ENCODE measurements around the gene PLAC9. TPM values are rescaled to one million over a fixed set of nuclear protein-coding genes. Genes with fewer than 3 reads are reported as not detected.

The PLAC9 gene
- total and polyA plus RNA-seq, 2 experiments from 2014 or later, result 8.8 to 118 TPM

- Histone ChIP-seq H3K4me2 (ENCODE audit: unreplicated experiment) (no peak overlapping the region), H2AFZ (no peak overlapping the region), H3K9me2 (ENCODE audit: insufficient read depth) (no peaks in the 10 kb centered on the region), H3K9ac (no peak overlapping the region), H3K36me3 (ENCODE audit: low read depth) (no peaks in the 10 kb centered on the region), H3K79me2 (ENCODE audit: insufficient read depth) (peaks cover 100% of the 10 kb centered on the region), H4K20me1 (ENCODE audit: insufficient read depth) (peaks cover 24% of the 10 kb centered on the region), H3K4me1 (ENCODE audit: insufficient read depth) (peaks cover 1% of the 10 kb centered on the region), H3K27ac (no peak overlapping the region), H3K4me3 (no peak overlapping the region), H3K27me3 (replicated peaks; ENCODE audit: insufficient read depth) (no peaks in the 10 kb centered on the region), H3K9me3 (ENCODE audit: low read depth) (no peaks in the 10 kb centered on the region), H3F3A (ENCODE audit: insufficient read depth) (no peaks in the 10 kb centered on the region)
- no peak for DNase-seq
- TF ChIP-seq EZH2phosphoT487 (IDR thresholded peaks at IDR 0.05; ENCODE audit: insufficient read depth, low read depth), result no peak
- TF ChIP-seq EZH2 (IDR thresholded peaks at IDR 0.05; ENCODE audit: insufficient read depth, poor library complexity, severe bottlenecking), result no peak
- in situ Hi-C loops (cut with MboI), result no loop called here
- WGBS, 2 experiments (ENCODE audit: low coverage in 1 of 2, low lambda C conversion rate in 2 of 2, missing lambda C conversion rate in 2 of 2), result 67 to 69% methylated on average over 4 of the region's 4 CpGs
Observed at GRCh38 chr10:80183436-80183835, 50.9 kb downstream of the PLAC9 start.

- Histone ChIP-seq H3K36me3 (ENCODE audit: low read depth) (no peaks in the 10 kb centered on the region), H3K27me3 (replicated peaks; ENCODE audit: insufficient read depth) (no peaks in the 10 kb centered on the region), H3K27ac (no peak overlapping the region), H3K4me3 (no peak overlapping the region), H4K20me1 (ENCODE audit: insufficient read depth) (peaks cover 23% of the 10 kb centered on the region), H3K4me2 (ENCODE audit: unreplicated experiment) (no peak overlapping the region), H3K9me2 (ENCODE audit: insufficient read depth) (no peaks in the 10 kb centered on the region), H3K9me3 (ENCODE audit: low read depth) (no peaks in the 10 kb centered on the region), H2AFZ (no peak overlapping the region), H3F3A (ENCODE audit: insufficient read depth) (no peaks in the 10 kb centered on the region), H3K4me1 (ENCODE audit: insufficient read depth) (no peaks in the 10 kb centered on the region), H3K9ac (no peak overlapping the region), H3K79me2 (ENCODE audit: insufficient read depth) (peaks cover 100% of the 10 kb centered on the region)
- WGBS, 2 experiments (ENCODE audit: low coverage in 1 of 2, low lambda C conversion rate in 2 of 2, missing lambda C conversion rate in 2 of 2), result 57 to 62% methylated on average over 4 of the region's 4 CpGs
- TF ChIP-seq EZH2 (IDR thresholded peaks at IDR 0.05; ENCODE audit: insufficient read depth, poor library complexity, severe bottlenecking), result no peak
- TF ChIP-seq EZH2phosphoT487 (IDR thresholded peaks at IDR 0.05; ENCODE audit: insufficient read depth, low read depth), result no peak
- in situ Hi-C loops (cut with MboI), result no loop called here
- DNase-seq, result no peak
Observed at GRCh38 chr10:80184291-80184690, 51.8 kb downstream of the PLAC9 start.

DNA sequence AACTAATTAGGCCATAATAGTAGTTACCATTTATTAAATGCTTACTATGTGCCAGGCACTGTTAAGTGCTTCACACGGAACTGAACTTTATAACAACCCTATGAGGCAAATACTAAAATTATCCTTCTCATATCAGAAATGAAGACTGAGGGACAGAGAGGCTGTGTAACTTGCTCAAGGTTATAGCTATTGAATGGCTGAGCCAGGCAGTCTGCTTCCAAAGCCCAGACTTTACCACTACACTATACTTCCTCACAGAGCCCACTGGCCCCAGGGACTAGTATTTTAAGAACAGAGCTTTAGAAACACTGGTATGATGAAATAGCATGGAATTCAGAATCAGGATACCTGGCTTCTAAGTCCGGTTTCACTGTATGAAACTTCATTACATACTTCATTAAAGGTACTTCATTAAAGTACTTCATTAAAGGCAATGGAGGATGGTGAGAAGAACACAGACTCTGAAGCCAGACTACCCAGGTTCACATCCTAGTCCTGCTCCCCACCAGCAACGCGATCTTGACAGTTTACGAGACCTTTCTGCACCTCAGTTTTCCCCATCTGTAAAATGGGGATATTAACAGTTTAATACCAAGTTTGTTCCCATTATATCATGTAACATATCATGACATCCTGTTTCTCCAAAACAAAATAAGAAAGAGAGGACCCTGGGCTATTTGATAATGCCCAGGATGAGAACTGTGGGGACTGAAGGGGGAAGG lies 53.2 kb downstream of the PLAC9 start:
- WGBS, 2 experiments (ENCODE audit: low coverage in 1 of 2, low lambda C conversion rate in 2 of 2, missing lambda C conversion rate in 2 of 2), result 83 to 88% methylated on average over 5 of the region's 5 CpGs
- H4K20me1 ChIP-seq (ENCODE audit: insufficient read depth), result peaks cover 22% of the 10 kb centered on the region
- DNase-seq, result no peak

DNA sequence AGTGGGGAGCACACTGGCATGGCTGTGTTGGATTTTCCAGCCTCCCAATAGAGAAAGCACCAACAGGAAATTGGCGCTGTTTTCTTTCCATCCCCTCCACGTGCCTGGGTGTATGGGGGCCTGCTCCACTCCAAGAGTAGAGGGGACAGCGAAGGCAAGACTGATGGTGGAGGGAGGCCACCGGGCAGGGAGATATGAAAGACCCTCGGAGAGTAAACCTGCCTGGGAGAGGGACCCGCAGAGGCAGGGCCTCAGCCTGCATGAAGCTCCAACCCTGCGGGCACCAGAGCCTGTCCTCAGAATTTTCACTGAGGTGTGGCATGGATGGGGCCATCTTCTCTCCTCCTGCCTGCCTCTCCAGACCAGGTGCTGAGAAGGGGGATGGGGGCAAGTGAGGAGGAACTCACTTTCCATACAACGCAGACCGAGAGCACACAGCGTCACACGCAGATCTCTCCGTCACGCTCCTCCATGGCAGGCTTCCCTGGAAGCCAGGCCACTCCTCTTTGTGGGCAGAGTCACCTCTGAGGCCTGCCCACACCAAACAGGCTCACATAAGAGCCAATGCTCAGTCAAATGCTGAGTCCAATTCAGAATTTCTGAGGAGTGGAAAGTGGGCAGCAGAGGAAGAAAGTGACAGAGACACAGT lies 54.0 kb downstream of the PLAC9 start:
- H3K27ac ChIP-seq, result no peak overlapping the region

More for the DNA sequence above, 53.2 kb downstream of the PLAC9 start:
- Histone ChIP-seq H3K9me3 (ENCODE audit: low read depth) (no peaks in the 10 kb centered on the region), H3K9ac (no peak overlapping the region), H2AFZ (no peak overlapping the region), H3F3A (ENCODE audit: insufficient read depth) (no peaks in the 10 kb centered on the region), H3K79me2 (ENCODE audit: insufficient read depth) (peaks cover 100% of the 10 kb centered on the region), H3K4me1 (ENCODE audit: insufficient read depth) (no peaks in the 10 kb centered on the region), H3K36me3 (ENCODE audit: low read depth) (no peaks in the 10 kb centered on the region), H3K27me3 (replicated peaks; ENCODE audit: insufficient read depth) (no peaks in the 10 kb centered on the region), H3K27ac (no peak overlapping the region), H3K4me3 (no peak overlapping the region), H3K4me2 (ENCODE audit: unreplicated experiment) (no peak overlapping the region), H3K9me2 (ENCODE audit: insufficient read depth) (no peaks in the 10 kb centered on the region)
- in situ Hi-C loops (cut with MboI), result no loop called here
- TF ChIP-seq EZH2phosphoT487 (IDR thresholded peaks at IDR 0.05; ENCODE audit: insufficient read depth, low read depth) (no peak), EZH2 (IDR thresholded peaks at IDR 0.05; ENCODE audit: insufficient read depth, poor library complexity, severe bottlenecking) (no peak)

More for the DNA sequence above, 54.0 kb downstream of the PLAC9 start:
- H2AFZ ChIP-seq, result no peak overlapping the region
- peaks cover 100% of the 10 kb centered on the region for H3K79me2 ChIP-seq (ENCODE audit: insufficient read depth)
- DNase-seq, result peak; percentile 57
- H3K27me3 ChIP-seq (replicated peaks; ENCODE audit: insufficient read depth), result no peaks in the 10 kb centered on the region
- H4K20me1 ChIP-seq (ENCODE audit: insufficient read depth), result peaks cover 25% of the 10 kb centered on the region
- no peak overlapping the region for H3K4me2 ChIP-seq (ENCODE audit: unreplicated experiment)
- H3K9me2 ChIP-seq (ENCODE audit: insufficient read depth), result no peaks in the 10 kb centered on the region
- no peaks in the 10 kb centered on the region for H3F3A ChIP-seq (ENCODE audit: insufficient read depth)
- 73 to 75% methylated on average over 12 to 13 of the region's 13 CpGs for WGBS, 2 experiments (ENCODE audit: low coverage in 1 of 2, low lambda C conversion rate in 2 of 2, missing lambda C conversion rate in 2 of 2)
- no peak overlapping the region for H3K9ac ChIP-seq
- no peak overlapping the region for H3K4me3 ChIP-seq
- no peaks in the 10 kb centered on the region for H3K9me3 ChIP-seq (ENCODE audit: low read depth)
- TF ChIP-seq EZH2phosphoT487 (IDR thresholded peaks at IDR 0.05; ENCODE audit: insufficient read depth, low read depth) (no peak), EZH2 (IDR thresholded peaks at IDR 0.05; ENCODE audit: insufficient read depth, poor library complexity, severe bottlenecking) (no peak)
- in situ Hi-C loops (cut with MboI), result no loop called here
- no peaks in the 10 kb centered on the region for H3K4me1 ChIP-seq (ENCODE audit: insufficient read depth)
- no peaks in the 10 kb centered on the region for H3K36me3 ChIP-seq (ENCODE audit: low read depth)
